KMS-11 (cell line): ENCODE data around the gene WIPF3.
"Not testable (repeated sequence)": the region's sequence is repeated elsewhere in the genome, so short reads cannot be mapped to it uniquely, and the experiment has no call there.

Experiments used
- H2AFZ ChIP-seq: fragments of 200-600 bp; sonication (generic); 2 replicates; pipeline ENCODE4 v1.6.1; 2016; ENCODE audit warnings: antibody characterized with exemption, mixed run types, low read depth
- H3K27ac ChIP-seq: fragments of 200-600 bp; sonication (generic); 2 replicates; pipeline ENCODE4 v1.6.1; 2016; ENCODE audit warnings: mild to moderate bottlenecking, mixed run types
- H3K27me3 ChIP-seq: fragments of 200-600 bp; sonication (generic); 2 replicates; pipeline ENCODE4 v1.6.1; 2017; ENCODE audit warnings: mild to moderate bottlenecking, low read depth, mixed run types, moderate library complexity; ENCODE audit not compliant: insufficient read depth
- H3K36me3 ChIP-seq: fragments of 200-600 bp; sonication (generic); 2 replicates; pipeline ENCODE4 v1.6.1; 2017; ENCODE audit warnings: mild to moderate bottlenecking, mixed run types; ENCODE audit not compliant: insufficient read depth
- H3K4me1 ChIP-seq: fragments of 200-600 bp; sonication (generic); 2 replicates; pipeline ENCODE4 v1.6.1; 2016; ENCODE audit warnings: mild to moderate bottlenecking, low read depth, mixed run types; ENCODE audit not compliant: poor library complexity, severe bottlenecking
- H3K4me2 ChIP-seq: fragments of 200-600 bp; sonication (generic); 2 replicates; pipeline ENCODE4 v1.7.0; 2016; ENCODE audit warnings: mild to moderate bottlenecking, mixed run types
- H3K4me3 ChIP-seq: fragments of 200-600 bp; sonication (generic); IDR thresholded peaks from 2 replicates; pipeline ENCODE4 v1.6.1; 2017; ENCODE audit warnings: low read depth, low read length, mixed read lengths; ENCODE audit not compliant: insufficient read depth
- H3K79me2 ChIP-seq: fragments of 200-600 bp; sonication (generic); 2 replicates; pipeline ENCODE4 v1.6.1; 2016; ENCODE audit warnings: low read depth, mixed run types; ENCODE audit not compliant: insufficient read depth
- H3K9ac ChIP-seq: fragments of 200-600 bp; sonication (generic); 2 replicates; pipeline ENCODE4 v1.6.1; 2016; ENCODE audit warnings: mild to moderate bottlenecking, mixed run types
- H4K20me1 ChIP-seq: fragments of 200-600 bp; sonication (generic); 2 replicates; pipeline ENCODE4 v1.6.1; 2016; ENCODE audit warnings: mild to moderate bottlenecking, mixed run types; ENCODE audit not compliant: insufficient read depth
- CTCF ChIP-seq: fragments of 200-600 bp; sonication (generic); conservative IDR thresholded peaks from 2 replicates; pipeline ENCODE4 v1.6.1; 2017; ENCODE audit warnings: low read depth, mild to moderate bottlenecking, antibody characterized with exemption, low read length, moderate library complexity, mixed read lengths

WIPF3 gene

GRCh38 chr7:29885626-29886025 is 79.3 kb downstream of the WIPF3 start:
- no peak overlapping the region for H3K4me2 ChIP-seq
- no peaks in the 10 kb centered on the region for H3K36me3 ChIP-seq
- H2AFZ ChIP-seq = no peak overlapping the region
- no peak overlapping the region for H3K27ac ChIP-seq
- no peaks in the 10 kb centered on the region for H3K79me2 ChIP-seq
- H4K20me1 ChIP-seq = no peaks in the 10 kb centered on the region
- no peak overlapping the region for H3K4me3 ChIP-seq
- H3K4me1 ChIP-seq = no peaks in the 10 kb centered on the region
- no peak overlapping the region for H3K9ac ChIP-seq
- H3K27me3 ChIP-seq = no peaks in the 10 kb centered on the region
- no peak for TF ChIP-seq CTCF

- Histone ChIP-seq H2AFZ (no peak overlapping the region), H3K4me3 (no peak overlapping the region), H3K4me1 (no peaks in the 10 kb centered on the region), H3K27ac (no peak overlapping the region), H3K4me2 (no peak overlapping the region), H3K9ac (no peak overlapping the region), H4K20me1 (no peaks in the 10 kb centered on the region), H3K79me2 (no peaks in the 10 kb centered on the region), H3K27me3 (no peaks in the 10 kb centered on the region), H3K36me3 (no peaks in the 10 kb centered on the region)
- no peak for TF ChIP-seq CTCF
These were observed 80.5 kb downstream of the WIPF3 start for GRCh38 chr7:29886827-29887226.

GRCh38 chr7:29888006-29888405 is 81.7 kb downstream of the WIPF3 start:
- H3K4me2 ChIP-seq = no peak overlapping the region
- no peak overlapping the region for H3K9ac ChIP-seq
- H3K4me3 ChIP-seq = no peak overlapping the region
- H3K36me3 ChIP-seq = no peaks in the 10 kb centered on the region
- H3K27me3 ChIP-seq = no peaks in the 10 kb centered on the region
- H3K27ac ChIP-seq = no peak overlapping the region
- H3K79me2 ChIP-seq = no peaks in the 10 kb centered on the region
- H2AFZ ChIP-seq = no peak overlapping the region
- TF ChIP-seq CTCF = no peak
- no peaks in the 10 kb centered on the region for H4K20me1 ChIP-seq
- no peaks in the 10 kb centered on the region for H3K4me1 ChIP-seq

- Histone ChIP-seq H2AFZ (no peak overlapping the region), H3K4me1 (no peaks in the 10 kb centered on the region), H3K27ac (no peak overlapping the region), H3K4me3 (no peak overlapping the region), H3K27me3 (no peaks in the 10 kb centered on the region), H3K36me3 (no peaks in the 10 kb centered on the region), H3K9ac (no peak overlapping the region), H4K20me1 (no peaks in the 10 kb centered on the region), H3K4me2 (no peak overlapping the region), H3K79me2 (no peaks in the 10 kb centered on the region)
- no peak for TF ChIP-seq CTCF
These were observed 83.0 kb downstream of the WIPF3 start for GRCh38 chr7:29889288-29889687.

- no peaks in the 10 kb centered on the region for H3K79me2 ChIP-seq
- H3K27ac ChIP-seq = no peak overlapping the region
- no peak for TF ChIP-seq CTCF
- no peaks in the 10 kb centered on the region for H3K27me3 ChIP-seq
- no peaks in the 10 kb centered on the region for H3K36me3 ChIP-seq
- H4K20me1 ChIP-seq = no peaks in the 10 kb centered on the region
- no peak overlapping the region for H3K9ac ChIP-seq
- no peak overlapping the region for H3K4me2 ChIP-seq
- H3K4me3 ChIP-seq = no peak overlapping the region
- no peak overlapping the region for H2AFZ ChIP-seq
- no peaks in the 10 kb centered on the region for H3K4me1 ChIP-seq
These were observed 83.9 kb downstream of the WIPF3 start for GRCh38 chr7:29890251-29890650.

- H3K9ac ChIP-seq, H4K20me1 ChIP-seq, H2AFZ ChIP-seq, H3K79me2 ChIP-seq, H3K36me3 ChIP-seq, H3K4me2 ChIP-seq, H3K4me1 ChIP-seq, H3K27ac ChIP-seq, H3K4me3 ChIP-seq, H3K27me3 ChIP-seq: not testable (repeated sequence)
These were observed 84.5 kb downstream of the WIPF3 start for GRCh38 chr7:29890786-29891185.
